Hepatocyte (in vitro differentiated cells): Measurements from ENCODE around the gene PLD2. TPM values are rescaled to one million over a fixed set of nuclear protein-coding genes. Genes with fewer than 3 reads are reported as not detected.

Experiments
- DNase-seq: peaks from one replicate; pipeline ENCODE4 v3.0.0-alpha.2; 2016; ENCODE audit warnings: low spot score
- H2AFZ ChIP-seq: fragments of 200-600 bp; sonication (generic); 2 replicates; pipeline ENCODE4 v1.6.0; 2016; ENCODE audit warnings: antibody characterized with exemption, mild to moderate bottlenecking
- H3K27ac ChIP-seq: fragments of 200-600 bp; sonication (generic); 2 replicates; pipeline ENCODE4 v1.5.1; 2016; ENCODE audit warnings: mild to moderate bottlenecking
- H3K27me3 ChIP-seq: fragments of 200-600 bp; sonication (generic); 2 replicates; pipeline ENCODE4 v1.6.1; 2016
- H3K36me3 ChIP-seq: fragments of 200-600 bp; sonication (generic); replicated peaks from 2 replicates; pipeline ENCODE4 v1.5.1; 2016; ENCODE audit warnings: low read depth; ENCODE audit not compliant: insufficient read depth
- H3K4me1 ChIP-seq: fragments of 200-600 bp; sonication (generic); 2 replicates; pipeline ENCODE4 v1.5.1; 2016; ENCODE audit warnings: mild to moderate bottlenecking, moderate library complexity; ENCODE audit not compliant: insufficient read depth
- H3K4me2 ChIP-seq: fragments of 200-600 bp; sonication (generic); 2 replicates; pipeline ENCODE4 v1.6.0; 2016
- H3K4me3 ChIP-seq: fragments of 200-600 bp; sonication (generic); 2 replicates; pipeline ENCODE4 v1.5.1; 2016; ENCODE audit warnings: mild to moderate bottlenecking
- H3K79me2 ChIP-seq: fragments of 200-600 bp; sonication (generic); 2 replicates; pipeline ENCODE4 v1.6.0; 2017; ENCODE audit warnings: mild to moderate bottlenecking
- H3K9me2 ChIP-seq: fragments of 200-600 bp; sonication (generic); replicated peaks from 2 replicates; pipeline ENCODE4 v1.6.0; 2017; ENCODE audit warnings: mild to moderate bottlenecking; ENCODE audit not compliant: insufficient read depth
- H3K9me3 ChIP-seq: fragments of 200-600 bp; sonication (generic); 2 replicates; pipeline ENCODE4 v1.5.1; 2016; ENCODE audit warnings: low read depth, mild to moderate bottlenecking
- H4K20me1 ChIP-seq: fragments of 200-600 bp; sonication (generic); 2 replicates; pipeline ENCODE4 v1.6.0; 2016; ENCODE audit warnings: mild to moderate bottlenecking; ENCODE audit not compliant: insufficient read depth, poor library complexity, severe bottlenecking
- EZH2 ChIP-seq: fragments of 200-600 bp; sonication (generic); IDR thresholded peaks from 2 replicates; pipeline ENCODE4 v1.6.1; 2016; ENCODE audit warnings: antibody characterized with exemption, mild to moderate bottlenecking, borderline replicate concordance
- EZH2phosphoT487 ChIP-seq: fragments of 200-600 bp; sonication (generic); IDR thresholded peaks from one replicate; pipeline ENCODE4 v1.6.1; 2018; ENCODE audit warnings: antibody characterized with exemption, mild to moderate bottlenecking, low read depth, moderate library complexity; ENCODE audit not compliant: unreplicated experiment, severe bottlenecking
- WGBS: methylation state at CpG from one replicate; pipeline ENCODE4 v1.1.6; 2016; ENCODE audit warnings: low lambda C conversion rate; ENCODE audit errors: missing lambda C conversion rate; 5-methylcytosine and 5-hydroxymethylcytosine counted together
- polyA plus RNA-seq: library from polyadenylated mRNA; unstranded; fragments of >200 nt; fragmentation: Nextera tagmentation; extraction: Ambion mirVana; gene quantifications from 2 replicates; pipeline ENCODE4 v1.2.1, GENCODE V29; 2016
- total RNA-seq: library from RNA; depleted of rRNA; stranded (reverse); fragments of >200 nt; gene quantifications from 2 replicates; pipeline ENCODE4 v1.2.3, GENCODE V29; 2014
- TF ChIP-seq, protein P1 (sequence below): fragments of 200-600 bp; sonication (generic); IDR thresholded peaks from 2 replicates; pipeline ENCODE4 v1.5.1; 2016; ENCODE audit warnings: antibody characterized with exemption, mild to moderate bottlenecking; ENCODE audit not compliant: poor library complexity

PLD2 gene
- total and polyA plus RNA-seq, 2 experiments from 2014 or later: 21.8 to 25.2 TPM

DNA sequence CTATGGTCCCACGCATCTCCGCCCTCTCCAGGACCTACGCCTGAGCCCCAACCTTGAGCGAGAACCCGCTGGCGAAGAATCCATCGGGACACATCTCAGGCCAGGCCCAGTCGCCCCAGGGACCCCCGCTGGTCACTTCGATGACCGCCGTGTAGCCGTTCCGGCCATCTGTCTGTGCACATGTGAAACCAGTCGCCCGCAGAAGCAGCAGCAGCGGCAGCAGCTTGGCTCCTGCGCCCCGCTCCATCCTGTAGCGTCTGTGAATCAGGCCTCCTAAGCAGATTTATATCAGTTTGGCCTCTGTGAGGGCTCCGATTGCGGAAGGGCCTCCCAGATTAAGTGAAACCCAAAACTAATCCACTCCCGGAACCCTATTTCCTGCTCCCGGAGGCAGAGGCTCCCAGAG is 20.8 kb upstream of the PLD2 start, which contains the start of gene VMO1:
TSS of gene VMO1 (minus strand) at position 259 of the 406 bp plus-strand sequence. CDS start at position 247, 12 bp downstream.
- TF ChIP-seq, protein P1, sequence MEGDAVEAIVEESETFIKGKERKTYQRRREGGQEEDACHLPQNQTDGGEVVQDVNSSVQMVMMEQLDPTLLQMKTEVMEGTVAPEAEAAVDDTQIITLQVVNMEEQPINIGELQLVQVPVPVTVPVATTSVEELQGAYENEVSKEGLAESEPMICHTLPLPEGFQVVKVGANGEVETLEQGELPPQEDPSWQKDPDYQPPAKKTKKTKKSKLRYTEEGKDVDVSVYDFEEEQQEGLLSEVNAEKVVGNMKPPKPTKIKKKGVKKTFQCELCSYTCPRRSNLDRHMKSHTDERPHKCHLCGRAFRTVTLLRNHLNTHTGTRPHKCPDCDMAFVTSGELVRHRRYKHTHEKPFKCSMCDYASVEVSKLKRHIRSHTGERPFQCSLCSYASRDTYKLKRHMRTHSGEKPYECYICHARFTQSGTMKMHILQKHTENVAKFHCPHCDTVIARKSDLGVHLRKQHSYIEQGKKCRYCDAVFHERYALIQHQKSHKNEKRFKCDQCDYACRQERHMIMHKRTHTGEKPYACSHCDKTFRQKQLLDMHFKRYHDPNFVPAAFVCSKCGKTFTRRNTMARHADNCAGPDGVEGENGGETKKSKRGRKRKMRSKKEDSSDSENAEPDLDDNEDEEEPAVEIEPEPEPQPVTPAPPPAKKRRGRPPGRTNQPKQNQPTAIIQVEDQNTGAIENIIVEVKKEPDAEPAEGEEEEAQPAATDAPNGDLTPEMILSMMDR: no peak
- TF ChIP-seq EZH2phosphoT487: no peak
- TF ChIP-seq EZH2: no peak
- peaks cover 21% of the 10 kb centered on the region for H3K4me1 ChIP-seq
- WGBS: 58% methylated on average over 24 of the region's 24 CpGs
- no peak within 1 kb of the TSS for H2AFZ ChIP-seq
- H3K27ac ChIP-seq: no peak within 1 kb of the TSS
- no peaks in the 10 kb centered on the region for H3K9me2 ChIP-seq
- H3K79me2 ChIP-seq: peaks cover 11% of the 10 kb centered on the region
- H3K27me3 ChIP-seq: no peaks in the 10 kb centered on the region
- no peaks in the 10 kb centered on the region for H3K9me3 ChIP-seq
- no peak for DNase-seq
- no peak within 1 kb of the TSS for H3K4me3 ChIP-seq
- H4K20me1 ChIP-seq: no peaks in the 10 kb centered on the region
- H3K4me2 ChIP-seq: peak within 1 kb of the TSS; percentile 46
- no peaks in the 10 kb centered on the region for H3K36me3 ChIP-seq

- Histone ChIP-seq H3K4me3 (no peak overlapping the region), H3K4me2 (peak overlapping the region; percentile 46), H3K79me2 (peaks cover 11% of the 10 kb centered on the region), H2AFZ (no peak overlapping the region), H4K20me1 (no peaks in the 10 kb centered on the region), H3K9me2 (no peaks in the 10 kb centered on the region), H3K27me3 (no peaks in the 10 kb centered on the region), H3K4me1 (peaks cover 21% of the 10 kb centered on the region), H3K9me3 (no peaks in the 10 kb centered on the region), H3K27ac (no peak overlapping the region), H3K36me3 (no peaks in the 10 kb centered on the region)
- DNase-seq: no peak
- 62% methylated on average over 6 of the region's 6 CpGs for WGBS
- TF ChIP-seq EZH2phosphoT487 (no peak), EZH2 (no peak)
- TF ChIP-seq, protein P1: no peak
These were observed 20.4 kb upstream of the PLD2 start for GRCh38 chr17:4786516-4786915.

DNA sequence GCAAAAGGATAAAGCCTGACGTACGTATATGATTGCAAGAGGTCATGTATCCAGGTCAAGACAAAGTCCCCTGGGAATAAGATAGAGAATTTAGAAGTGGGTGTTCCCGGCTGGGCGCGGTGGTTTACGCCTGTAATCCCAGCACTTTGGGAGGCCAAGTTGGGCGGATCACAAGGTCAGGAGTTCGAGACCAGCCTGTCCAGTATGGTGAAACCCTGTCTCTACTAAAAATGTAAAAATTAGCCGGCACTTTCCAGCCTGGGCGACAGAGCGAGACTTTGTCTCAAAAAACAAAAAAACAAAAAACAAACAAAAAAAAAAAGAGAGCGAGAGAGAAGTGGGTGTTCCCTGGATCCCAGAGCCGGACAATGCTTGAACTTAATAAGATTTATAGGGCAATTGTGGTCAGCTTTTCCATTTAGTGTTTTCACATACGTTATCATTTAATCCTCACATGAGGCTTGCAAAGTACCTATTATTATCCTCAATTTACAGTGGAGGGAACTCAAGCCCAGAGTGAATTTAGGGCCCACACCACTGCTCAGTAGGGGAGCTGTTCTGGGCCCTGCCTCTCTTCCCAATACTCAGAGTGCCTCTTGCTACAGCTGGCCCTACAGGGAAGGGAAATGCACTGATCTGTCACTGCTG is 18.7 kb upstream of the PLD2 start:
- peaks cover 11% of the 10 kb centered on the region for H3K79me2 ChIP-seq
- no peaks in the 10 kb centered on the region for H3K27me3 ChIP-seq
- H3K9me3 ChIP-seq: no peaks in the 10 kb centered on the region
- WGBS: 80% methylated on average over 14 of the region's 14 CpGs
- no peaks in the 10 kb centered on the region for H4K20me1 ChIP-seq
- H3K4me2 ChIP-seq: peak overlapping the region; percentile 92
- peak overlapping the region; percentile 99 for H3K4me3 ChIP-seq
- TF ChIP-seq EZH2 (no peak), EZH2phosphoT487 (no peak)
- TF ChIP-seq, protein P1: no peak
- no peak for DNase-seq
- no peaks in the 10 kb centered on the region for H3K36me3 ChIP-seq
- H2AFZ ChIP-seq: no peak overlapping the region
- H3K9me2 ChIP-seq: no peaks in the 10 kb centered on the region
- H3K27ac ChIP-seq: peak overlapping the region; percentile 99
- H3K4me1 ChIP-seq: peaks cover 21% of the 10 kb centered on the region
